ENCODE results near the gene CENPB.

CENPB gene

GRCh38 chr20:3751675-3752385 lies 34.7 kb downstream of the CENPB start:
- H3K4me3 ChIP-seq (ENCODE audit: low read length), result no peak overlapping the region
- DNase-seq (ENCODE audit: low read depth), result no peak
- TF ChIP-seq, protein P1, sequence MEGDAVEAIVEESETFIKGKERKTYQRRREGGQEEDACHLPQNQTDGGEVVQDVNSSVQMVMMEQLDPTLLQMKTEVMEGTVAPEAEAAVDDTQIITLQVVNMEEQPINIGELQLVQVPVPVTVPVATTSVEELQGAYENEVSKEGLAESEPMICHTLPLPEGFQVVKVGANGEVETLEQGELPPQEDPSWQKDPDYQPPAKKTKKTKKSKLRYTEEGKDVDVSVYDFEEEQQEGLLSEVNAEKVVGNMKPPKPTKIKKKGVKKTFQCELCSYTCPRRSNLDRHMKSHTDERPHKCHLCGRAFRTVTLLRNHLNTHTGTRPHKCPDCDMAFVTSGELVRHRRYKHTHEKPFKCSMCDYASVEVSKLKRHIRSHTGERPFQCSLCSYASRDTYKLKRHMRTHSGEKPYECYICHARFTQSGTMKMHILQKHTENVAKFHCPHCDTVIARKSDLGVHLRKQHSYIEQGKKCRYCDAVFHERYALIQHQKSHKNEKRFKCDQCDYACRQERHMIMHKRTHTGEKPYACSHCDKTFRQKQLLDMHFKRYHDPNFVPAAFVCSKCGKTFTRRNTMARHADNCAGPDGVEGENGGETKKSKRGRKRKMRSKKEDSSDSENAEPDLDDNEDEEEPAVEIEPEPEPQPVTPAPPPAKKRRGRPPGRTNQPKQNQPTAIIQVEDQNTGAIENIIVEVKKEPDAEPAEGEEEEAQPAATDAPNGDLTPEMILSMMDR (conservative IDR thresholded peaks at IDR 0.05; ENCODE audit: low read length), result no peak

- H3K4me3 ChIP-seq (ENCODE audit: low read length), result no peak overlapping the region
- TF ChIP-seq, protein P1 (conservative IDR thresholded peaks at IDR 0.05; ENCODE audit: low read length), result no peak
- DNase-seq (ENCODE audit: low read depth), result no peak
Measured at GRCh38 chr20:3751305-3751674, 35.2 kb downstream of the CENPB start.

DNA sequence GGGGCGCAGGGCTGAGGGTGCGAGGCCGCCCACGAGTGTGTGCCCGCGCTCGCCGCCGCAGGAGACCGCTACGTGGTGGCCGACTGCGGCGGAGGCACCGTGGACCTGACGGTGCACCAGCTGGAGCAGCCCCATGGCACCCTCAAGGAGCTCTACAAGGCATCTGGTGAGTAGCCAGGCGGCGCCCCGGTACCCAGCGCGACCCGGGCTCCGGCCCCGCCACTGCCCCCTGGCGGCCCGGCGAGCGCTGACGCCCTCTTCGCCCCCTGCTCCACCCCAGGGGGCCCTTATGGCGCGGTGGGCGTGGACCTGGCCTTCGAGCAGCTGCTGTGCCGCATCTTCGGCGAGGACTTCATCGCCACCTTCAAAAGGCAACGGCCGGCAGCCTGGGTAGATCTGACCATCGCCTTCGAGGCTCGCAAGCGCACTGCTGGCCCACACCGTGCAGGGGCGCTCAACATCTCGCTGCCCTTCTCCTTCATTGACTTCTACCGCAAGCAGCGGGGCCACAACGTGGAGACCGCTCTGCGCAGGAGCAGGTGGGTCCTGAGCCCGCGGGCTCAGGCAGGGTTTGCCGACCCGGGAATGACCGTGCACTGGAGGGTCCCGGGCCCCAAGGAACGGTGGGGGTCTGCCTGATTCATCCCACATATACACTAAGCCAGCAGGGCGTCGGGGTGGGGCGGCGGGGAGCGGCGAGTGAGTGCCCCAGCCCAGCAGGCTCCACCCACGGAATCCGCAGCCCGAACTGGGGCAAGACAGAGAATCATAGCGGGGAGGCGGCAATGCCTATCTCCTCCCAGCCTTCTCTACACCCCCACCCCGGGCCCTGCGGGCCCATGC lies 36.6 kb downstream of the CENPB start:
- TF ChIP-seq, protein P1 (conservative IDR thresholded peaks at IDR 0.05; ENCODE audit: low read length), result no peak
- no peak overlapping the region for H3K4me3 ChIP-seq (ENCODE audit: low read length)
- no peak for DNase-seq (ENCODE audit: low read depth)

GRCh38 chr20:3749087-3749688 lies 37.4 kb downstream of the CENPB start:
- TF ChIP-seq, protein P1 (conservative IDR thresholded peaks at IDR 0.05; ENCODE audit: low read length), result no peak
- H3K4me3 ChIP-seq (ENCODE audit: low read length), result no peak overlapping the region
- DNase-seq (ENCODE audit: low read depth), result no peak

DNA sequence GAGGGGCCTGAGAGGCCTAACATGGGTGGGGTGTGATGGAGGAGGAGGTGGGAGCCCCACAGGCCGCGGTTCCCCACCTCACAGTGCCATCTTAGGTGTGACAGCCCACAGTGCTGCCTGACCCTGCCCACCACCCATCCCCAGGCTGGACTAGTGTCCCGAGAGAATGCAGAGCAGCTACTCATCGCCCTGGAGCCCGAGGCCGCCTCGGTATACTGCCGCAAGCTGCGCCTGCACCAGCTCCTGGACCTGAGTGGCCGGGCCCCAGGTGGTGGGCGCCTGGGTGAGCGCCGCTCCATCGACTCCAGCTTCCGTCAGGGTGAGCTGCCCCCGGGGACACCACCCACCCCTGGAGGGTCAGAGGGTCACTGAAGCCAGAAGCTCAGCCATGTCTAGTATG lies 38.5 kb downstream of the CENPB start:
- no peak for DNase-seq (ENCODE audit: low read depth)
- no peak overlapping the region for H3K4me3 ChIP-seq (ENCODE audit: low read length)
- TF ChIP-seq, protein P1 (conservative IDR thresholded peaks at IDR 0.05; ENCODE audit: low read length), result no peak

GRCh38 chr20:3747471-3747870 lies 39.1 kb downstream of the CENPB start:
- DNase-seq (ENCODE audit: low read depth), result no peak
- TF ChIP-seq, protein P1 (conservative IDR thresholded peaks at IDR 0.05; ENCODE audit: low read length), result no peak

More at GRCh38 chr20:3747471-3747870, 39.1 kb downstream of the CENPB start:
- no peak overlapping the region for H3K4me3 ChIP-seq (ENCODE audit: low read length)

Measured in AG10803 (cell line).